ENCODE results near the gene PGA3. TPM values are rescaled to one million over a fixed set of nuclear protein-coding genes. Genes with fewer than 3 reads are reported as not detected.
"Not testable (repeated sequence)": the region's sequence is repeated elsewhere in the genome, so short reads cannot be mapped to it uniquely, and the experiment has no call there.

The PGA3 gene
- total RNA-seq, 1 donor from 2014 or later, result not detected

GRCh38 chr11:61219016-61219415, 15.7 kb downstream of the PGA3 start:
- not testable (repeated sequence) for H3K4me3 Mint-ChIP-seq (ENCODE audit: unreplicated experiment); H3K27me3 Mint-ChIP-seq (ENCODE audit: low read depth); H3K36me3 Mint-ChIP-seq (ENCODE audit: low read depth); H3K27ac Mint-ChIP-seq (ENCODE audit: unreplicated experiment); DNase-seq (ENCODE audit: low spot score); H3K4me1 Mint-ChIP-seq (ENCODE audit: low read depth); H3K9me3 Mint-ChIP-seq (ENCODE audit: low read depth)

DNA sequence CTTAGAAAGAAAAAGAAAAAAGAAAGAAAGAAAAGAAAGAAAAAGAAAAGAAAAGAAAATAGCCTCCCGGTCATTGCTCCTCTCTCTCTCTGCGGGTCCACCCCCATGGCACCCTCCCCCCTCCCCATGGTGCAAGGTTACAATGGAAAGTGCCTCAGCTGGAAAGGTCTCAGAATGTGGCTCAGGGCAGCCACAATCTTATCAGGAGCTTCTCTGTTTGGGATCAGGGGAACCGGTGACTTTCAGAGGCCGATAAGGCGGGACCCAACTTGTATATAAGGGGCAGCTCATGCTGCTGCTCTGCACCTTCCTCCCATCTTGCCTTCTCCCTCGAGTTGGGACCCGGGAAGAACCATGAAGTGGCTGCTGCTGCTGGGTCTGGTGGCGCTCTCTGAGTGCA, 18.7 kb downstream of the PGA3 start, which contains the start of gene PGA4:
Gene PGA4, plus strand, starts transcription at position 301 of the 400 bp plus-strand sequence. Its CDS starts 54 bp downstream, at position 355.
- not testable (repeated sequence) for H3K27ac Mint-ChIP-seq (ENCODE audit: unreplicated experiment)

DNA sequence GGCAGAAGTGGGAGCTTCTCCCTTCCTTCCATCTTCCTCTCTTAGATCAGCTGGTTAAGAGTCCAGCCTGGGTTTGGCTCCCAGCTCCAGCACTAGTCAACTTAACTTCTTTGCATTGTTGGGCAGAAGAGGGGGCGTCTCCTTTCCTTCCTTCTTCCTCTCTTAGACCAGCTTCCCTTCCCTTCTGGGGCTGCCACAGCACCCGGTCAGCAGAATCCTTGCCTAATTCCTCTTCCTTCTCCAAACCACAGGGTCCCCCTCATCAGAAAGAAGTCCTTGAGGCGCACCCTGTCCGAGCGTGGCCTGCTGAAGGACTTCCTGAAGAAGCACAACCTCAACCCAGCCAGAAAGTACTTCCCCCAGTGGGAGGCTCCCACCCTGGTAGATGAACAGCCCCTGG, 19.4 kb downstream of the PGA3 start:
- H3K27ac Mint-ChIP-seq (ENCODE audit: unreplicated experiment); H3K4me1 Mint-ChIP-seq (ENCODE audit: low read depth); H3K27me3 Mint-ChIP-seq (ENCODE audit: low read depth); H3K36me3 Mint-ChIP-seq (ENCODE audit: low read depth); H3K4me3 Mint-ChIP-seq (ENCODE audit: unreplicated experiment); H3K9me3 Mint-ChIP-seq (ENCODE audit: low read depth); DNase-seq (ENCODE audit: low spot score): not testable (repeated sequence)

More for the DNA sequence above, 18.7 kb downstream of the PGA3 start, which contains the start of gene PGA4:
- not testable (repeated sequence) for H3K36me3 Mint-ChIP-seq (ENCODE audit: low read depth); H3K27me3 Mint-ChIP-seq (ENCODE audit: low read depth); H3K4me1 Mint-ChIP-seq (ENCODE audit: low read depth); DNase-seq (ENCODE audit: low spot score); H3K9me3 Mint-ChIP-seq (ENCODE audit: low read depth); H3K4me3 Mint-ChIP-seq (ENCODE audit: unreplicated experiment)

- H3K27ac Mint-ChIP-seq (ENCODE audit: unreplicated experiment); H3K9me3 Mint-ChIP-seq (ENCODE audit: low read depth); DNase-seq (ENCODE audit: low spot score); H3K4me1 Mint-ChIP-seq (ENCODE audit: low read depth); H3K27me3 Mint-ChIP-seq (ENCODE audit: low read depth); H3K36me3 Mint-ChIP-seq (ENCODE audit: low read depth); H3K4me3 Mint-ChIP-seq (ENCODE audit: unreplicated experiment): not testable (repeated sequence)
These were observed 23.3 kb downstream of the PGA3 start for GRCh38 chr11:61226457-61227137.

DNA sequence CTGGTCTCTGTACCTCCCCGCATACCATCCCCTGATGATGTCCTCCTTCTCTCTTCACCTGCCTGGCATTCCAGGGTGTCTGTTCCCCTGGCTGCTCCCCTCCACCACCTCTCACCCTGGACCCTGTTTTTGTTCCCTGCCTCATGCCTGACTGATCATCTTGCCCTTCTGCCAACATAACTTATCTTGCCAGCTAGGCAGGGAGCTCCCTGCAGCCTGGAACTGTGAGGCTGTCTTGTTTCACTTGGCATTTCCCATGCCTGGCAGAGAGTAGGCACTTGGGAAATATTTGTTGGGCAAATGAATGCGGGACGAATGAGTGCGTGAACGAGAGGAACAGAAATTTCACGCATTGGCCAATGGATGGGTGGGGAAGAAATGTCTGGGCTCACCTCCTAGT, 26.1 kb downstream of the PGA3 start:
- H3K27ac Mint-ChIP-seq (ENCODE audit: unreplicated experiment); H3K36me3 Mint-ChIP-seq (ENCODE audit: low read depth); H3K27me3 Mint-ChIP-seq (ENCODE audit: low read depth); H3K4me1 Mint-ChIP-seq (ENCODE audit: low read depth); H3K4me3 Mint-ChIP-seq (ENCODE audit: unreplicated experiment); H3K9me3 Mint-ChIP-seq (ENCODE audit: low read depth); DNase-seq (ENCODE audit: low spot score): not testable (repeated sequence)

GRCh38 chr11:61231033-61231432, 27.7 kb downstream of the PGA3 start:
- not testable (repeated sequence) for H3K4me3 Mint-ChIP-seq (ENCODE audit: unreplicated experiment); H3K36me3 Mint-ChIP-seq (ENCODE audit: low read depth)

DNA sequence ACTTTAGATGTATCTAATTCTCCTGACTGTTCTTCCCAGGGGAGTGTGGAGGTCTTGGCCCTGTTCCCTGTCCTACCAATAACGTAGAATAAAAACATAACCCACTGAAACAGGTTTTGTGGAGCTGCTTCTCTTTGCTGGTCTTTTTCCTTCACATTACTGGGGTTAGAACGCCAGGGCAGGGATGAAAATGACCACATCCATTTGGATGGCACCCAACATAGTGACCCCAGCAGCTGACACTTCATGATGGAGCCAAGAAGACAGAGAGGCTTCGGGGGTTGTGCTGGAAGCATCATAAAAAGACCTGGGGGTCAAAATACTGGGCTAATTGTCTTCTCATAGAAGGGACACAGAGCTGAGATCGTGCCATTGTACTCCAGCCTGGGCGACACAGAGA, 28.3 kb downstream of the PGA3 start:
- not testable (repeated sequence) for H3K4me3 Mint-ChIP-seq (ENCODE audit: unreplicated experiment); H3K27ac Mint-ChIP-seq (ENCODE audit: unreplicated experiment); H3K36me3 Mint-ChIP-seq (ENCODE audit: low read depth); H3K4me1 Mint-ChIP-seq (ENCODE audit: low read depth); H3K27me3 Mint-ChIP-seq (ENCODE audit: low read depth); H3K9me3 Mint-ChIP-seq (ENCODE audit: low read depth); DNase-seq (ENCODE audit: low spot score)

More at GRCh38 chr11:61231033-61231432, 27.7 kb downstream of the PGA3 start:
- DNase-seq (ENCODE audit: low spot score); H3K27me3 Mint-ChIP-seq (ENCODE audit: low read depth); H3K9me3 Mint-ChIP-seq (ENCODE audit: low read depth); H3K4me1 Mint-ChIP-seq (ENCODE audit: low read depth); H3K27ac Mint-ChIP-seq (ENCODE audit: unreplicated experiment): not testable (repeated sequence)

DNA sequence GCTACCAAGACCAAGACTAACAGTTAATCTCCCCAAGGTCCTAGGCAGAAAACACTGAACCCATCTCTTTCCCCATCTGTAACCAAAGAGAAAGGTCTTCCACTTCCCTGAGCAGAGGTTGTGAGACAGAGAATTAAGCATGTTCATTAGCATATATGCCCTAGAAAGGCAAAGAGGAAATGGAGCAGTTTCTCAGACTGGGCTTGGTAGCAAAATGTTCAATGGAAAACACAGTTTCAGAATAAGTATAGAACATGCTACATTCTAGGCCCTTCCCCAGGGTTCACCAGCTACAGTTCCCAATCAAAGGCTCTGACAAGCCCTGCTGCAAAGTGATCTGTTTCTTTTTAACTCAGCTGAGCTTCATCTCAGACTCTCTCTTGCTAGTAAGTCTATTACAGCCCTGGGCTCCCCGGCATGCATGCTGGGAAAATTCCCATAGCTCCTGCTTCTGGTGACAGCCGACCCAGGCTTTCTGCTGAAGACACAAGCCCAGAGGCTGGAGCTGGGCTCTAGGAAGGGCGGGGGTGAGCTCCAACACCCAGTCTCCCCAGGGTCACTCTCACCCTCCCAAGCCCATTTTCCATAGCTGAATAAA, 29.3 kb downstream of the PGA3 start:
- H3K9me3 Mint-ChIP-seq (ENCODE audit: low read depth); H3K27ac Mint-ChIP-seq (ENCODE audit: unreplicated experiment); H3K4me3 Mint-ChIP-seq (ENCODE audit: unreplicated experiment); H3K36me3 Mint-ChIP-seq (ENCODE audit: low read depth); H3K27me3 Mint-ChIP-seq (ENCODE audit: low read depth); H3K4me1 Mint-ChIP-seq (ENCODE audit: low read depth); DNase-seq (ENCODE audit: low spot score): not testable (repeated sequence)

DNA sequence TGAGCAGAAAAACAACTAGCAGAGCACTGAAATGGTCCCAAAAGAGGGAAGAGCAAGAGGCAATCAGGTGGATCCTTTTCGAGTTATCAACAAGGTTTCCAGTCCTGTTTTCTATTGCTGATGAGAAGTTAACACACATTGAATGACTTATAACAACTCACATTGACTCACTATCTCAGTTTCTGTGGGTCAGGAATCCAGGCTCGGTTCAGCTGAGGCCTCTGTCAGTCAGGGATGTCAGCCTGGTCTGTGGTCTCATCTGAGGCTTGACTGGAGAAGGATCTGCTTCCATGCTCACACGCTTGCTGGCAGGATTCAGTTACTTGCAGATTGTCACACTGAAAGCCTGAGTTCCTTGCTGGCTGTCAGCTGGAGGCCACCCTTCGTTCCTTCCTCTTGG, 33.8 kb downstream of the PGA3 start:
- DNase-seq (ENCODE audit: low spot score); H3K9me3 Mint-ChIP-seq (ENCODE audit: low read depth); H3K27ac Mint-ChIP-seq (ENCODE audit: unreplicated experiment); H3K4me1 Mint-ChIP-seq (ENCODE audit: low read depth); H3K36me3 Mint-ChIP-seq (ENCODE audit: low read depth); H3K27me3 Mint-ChIP-seq (ENCODE audit: low read depth); H3K4me3 Mint-ChIP-seq (ENCODE audit: unreplicated experiment): not testable (repeated sequence)

- not testable (repeated sequence) for H3K27ac Mint-ChIP-seq (ENCODE audit: unreplicated experiment); DNase-seq (ENCODE audit: low spot score); H3K36me3 Mint-ChIP-seq (ENCODE audit: low read depth); H3K4me1 Mint-ChIP-seq (ENCODE audit: low read depth); H3K27me3 Mint-ChIP-seq (ENCODE audit: low read depth); H3K4me3 Mint-ChIP-seq (ENCODE audit: unreplicated experiment); H3K9me3 Mint-ChIP-seq (ENCODE audit: low read depth)
These were observed 37.0 kb downstream of the PGA3 start for GRCh38 chr11:61240288-61240687.

DNA sequence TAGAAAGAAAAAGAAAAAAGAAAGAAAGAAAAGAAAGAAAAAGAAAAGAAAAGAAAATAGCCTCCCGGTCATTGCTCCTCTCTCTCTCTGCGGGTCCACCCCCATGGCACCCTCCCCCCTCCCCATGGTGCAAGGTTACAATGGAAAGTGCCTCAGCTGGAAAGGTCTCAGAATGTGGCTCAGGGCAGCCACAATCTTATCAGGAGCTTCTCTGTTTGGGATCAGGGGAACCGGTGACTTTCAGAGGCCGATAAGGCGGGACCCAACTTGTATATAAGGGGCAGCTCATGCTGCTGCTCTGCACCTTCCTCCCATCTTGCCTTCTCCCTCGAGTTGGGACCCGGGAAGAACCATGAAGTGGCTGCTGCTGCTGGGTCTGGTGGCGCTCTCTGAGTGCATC, 37.6 kb downstream of the PGA3 start, which contains the start of gene PGA5:
Gene PGA5, plus strand, starts transcription at position 301 of the 400 bp plus-strand sequence. Its CDS starts 52 bp downstream, at position 353.
- not testable (repeated sequence) for DNase-seq (ENCODE audit: low spot score); H3K4me3 Mint-ChIP-seq (ENCODE audit: unreplicated experiment); H3K4me1 Mint-ChIP-seq (ENCODE audit: low read depth); H3K36me3 Mint-ChIP-seq (ENCODE audit: low read depth); H3K9me3 Mint-ChIP-seq (ENCODE audit: low read depth); H3K27me3 Mint-ChIP-seq (ENCODE audit: low read depth); H3K27ac Mint-ChIP-seq (ENCODE audit: unreplicated experiment)

- H3K27me3 Mint-ChIP-seq (ENCODE audit: low read depth); H3K36me3 Mint-ChIP-seq (ENCODE audit: low read depth); H3K4me3 Mint-ChIP-seq (ENCODE audit: unreplicated experiment); H3K4me1 Mint-ChIP-seq (ENCODE audit: low read depth); H3K9me3 Mint-ChIP-seq (ENCODE audit: low read depth); DNase-seq (ENCODE audit: low spot score); H3K27ac Mint-ChIP-seq (ENCODE audit: unreplicated experiment): not testable (repeated sequence)
These were observed 38.2 kb downstream of the PGA3 start for GRCh38 chr11:61241526-61241925.
